ENCODE results near the gene RUNX1.

DNA sequence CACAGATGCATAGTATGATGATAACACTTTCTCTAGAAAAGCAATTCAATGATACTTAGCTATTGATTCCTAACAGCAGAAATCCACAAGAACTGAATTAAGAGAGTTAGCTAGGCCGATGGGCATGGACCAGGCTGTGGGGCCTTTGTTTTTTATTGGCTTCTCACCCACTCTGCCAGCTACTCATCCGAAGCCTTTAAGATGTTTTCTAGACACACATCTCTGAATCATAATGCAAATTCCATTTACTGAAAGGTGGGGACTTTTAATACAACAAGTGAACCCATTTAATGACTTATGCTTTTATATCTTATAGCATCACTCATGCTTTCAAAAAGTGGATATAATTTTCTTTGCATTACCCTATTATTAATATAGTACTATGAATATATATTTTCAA lies 170.2 kb downstream of the RUNX1 start:
- TF ChIP-seq, protein P1, sequence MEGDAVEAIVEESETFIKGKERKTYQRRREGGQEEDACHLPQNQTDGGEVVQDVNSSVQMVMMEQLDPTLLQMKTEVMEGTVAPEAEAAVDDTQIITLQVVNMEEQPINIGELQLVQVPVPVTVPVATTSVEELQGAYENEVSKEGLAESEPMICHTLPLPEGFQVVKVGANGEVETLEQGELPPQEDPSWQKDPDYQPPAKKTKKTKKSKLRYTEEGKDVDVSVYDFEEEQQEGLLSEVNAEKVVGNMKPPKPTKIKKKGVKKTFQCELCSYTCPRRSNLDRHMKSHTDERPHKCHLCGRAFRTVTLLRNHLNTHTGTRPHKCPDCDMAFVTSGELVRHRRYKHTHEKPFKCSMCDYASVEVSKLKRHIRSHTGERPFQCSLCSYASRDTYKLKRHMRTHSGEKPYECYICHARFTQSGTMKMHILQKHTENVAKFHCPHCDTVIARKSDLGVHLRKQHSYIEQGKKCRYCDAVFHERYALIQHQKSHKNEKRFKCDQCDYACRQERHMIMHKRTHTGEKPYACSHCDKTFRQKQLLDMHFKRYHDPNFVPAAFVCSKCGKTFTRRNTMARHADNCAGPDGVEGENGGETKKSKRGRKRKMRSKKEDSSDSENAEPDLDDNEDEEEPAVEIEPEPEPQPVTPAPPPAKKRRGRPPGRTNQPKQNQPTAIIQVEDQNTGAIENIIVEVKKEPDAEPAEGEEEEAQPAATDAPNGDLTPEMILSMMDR (conservative IDR thresholded peaks at IDR 0.05) = no peak
- no peak for TF ChIP-seq ZFX (IDR thresholded peaks at IDR 0.05)

Measured in C4-2B (cell line).